ENCODE results near the gene COX7A2. TPM values are rescaled to one million over a fixed set of nuclear protein-coding genes. Genes with fewer than 3 reads are reported as not detected.

Gene COX7A2
- total RNA-seq, 4 donors from 2014 or later, result 94.9 to 246 (median 192) TPM

DNA sequence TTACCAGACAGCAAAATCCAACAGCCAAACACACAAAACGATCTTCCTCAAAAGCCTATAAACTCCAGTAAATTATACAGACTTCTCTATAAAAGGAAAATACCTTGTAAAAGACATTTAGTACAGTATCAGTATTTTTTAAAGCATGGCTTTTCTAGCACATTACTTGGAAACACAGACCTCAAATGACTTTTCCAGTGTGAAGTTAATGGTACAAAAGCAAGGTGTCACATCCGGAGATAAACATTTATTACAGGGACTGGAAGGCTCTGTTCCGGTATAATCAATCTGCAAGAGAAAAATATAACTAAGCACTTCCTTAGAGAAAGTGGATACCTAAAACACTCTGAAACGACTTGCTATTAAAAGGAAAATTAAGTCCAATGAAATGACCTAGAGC, 23.9 kb upstream of the COX7A2 start:
- H3K27ac ChIP-seq, result no peak overlapping the region
- peaks cover 0 to 21% (median 0%) of the 10 kb centered on the region in 3 donors for H3K36me3 ChIP-seq
- no peaks in the 10 kb centered on the region for H3K9me3 ChIP-seq
- no peak overlapping the region for H3K4me3 ChIP-seq
- no peak for DNase-seq
- peaks cover 0 to 16% (median 0%) of the 10 kb centered on the region in 4 donors for H3K4me1 ChIP-seq
- TF ChIP-seq CTCF (IDR thresholded peaks at IDR 0.05), result no peak
- no peak for TF ChIP-seq POLR2A (IDR thresholded peaks at IDR 0.05)
- no peaks in the 10 kb centered on the region for H3K27me3 ChIP-seq

- Histone ChIP-seq H3K9me3 (no peaks in the 10 kb centered on the region), H3K4me1 (peaks cover 0 to 16% (median 0%) of the 10 kb centered on the region in 4 donors), H3K27ac (no peak overlapping the region), H3K27me3 (no peaks in the 10 kb centered on the region), H3K36me3 (peaks cover 0 to 27% (median 0%) of the 10 kb centered on the region in 3 donors), H3K4me3 (no peak overlapping the region)
- TF ChIP-seq CTCF (IDR thresholded peaks at IDR 0.05) (peak; percentile 37 to 86 (median 80)), POLR2A (IDR thresholded peaks at IDR 0.05) (no peak)
- DNase-seq, result no peak
Measured at GRCh38 chr6:75266716-75267291, 23.2 kb upstream of the COX7A2 start.

DNA sequence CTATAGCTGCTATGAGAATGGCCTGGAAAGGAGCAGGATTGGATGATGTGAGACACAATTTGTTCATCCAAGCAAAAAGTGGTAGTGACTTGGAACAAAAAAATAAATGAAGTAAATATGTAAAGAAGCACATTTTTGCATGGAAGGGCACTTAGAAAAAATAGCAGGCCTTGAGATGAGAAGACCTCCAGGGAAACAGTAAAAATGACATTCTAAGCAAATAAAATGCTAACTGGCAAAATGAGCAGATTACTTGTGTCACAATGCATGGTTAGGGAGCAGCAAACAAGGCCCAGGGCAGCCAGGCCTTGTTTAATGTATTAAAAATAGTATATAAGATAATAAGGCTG, 19.8 kb upstream of the COX7A2 start:
- peaks cover 0 to 56% (median 0%) of the 10 kb centered on the region in 3 donors for H3K36me3 ChIP-seq

GRCh38 chr6:75262716-75263400, 19.3 kb upstream of the COX7A2 start:
- H3K4me1 ChIP-seq, result peaks cover 0 to 7% (median 0%) of the 10 kb centered on the region in 4 donors
- no peak for TF ChIP-seq POLR2A (IDR thresholded peaks at IDR 0.05)
- no peaks in the 10 kb centered on the region for H3K9me3 ChIP-seq
- H3K36me3 ChIP-seq, result peaks cover 0 to 59% (median 0%) of the 10 kb centered on the region in 3 donors
- no peak overlapping the region for H3K27ac ChIP-seq
- no peaks in the 10 kb centered on the region for H3K27me3 ChIP-seq
- no peak overlapping the region for H3K4me3 ChIP-seq
- no peak for DNase-seq

More for the DNA sequence above, 19.8 kb upstream of the COX7A2 start:
- no peak for DNase-seq
- H3K9me3 ChIP-seq, result no peaks in the 10 kb centered on the region
- TF ChIP-seq POLR2A (IDR thresholded peaks at IDR 0.05) (no peak), CTCF (IDR thresholded peaks at IDR 0.05) (no peak)
- no peaks in the 10 kb centered on the region for H3K27me3 ChIP-seq
- no peak overlapping the region for H3K4me3 ChIP-seq
- peaks cover 0 to 12% (median 0%) of the 10 kb centered on the region in 4 donors for H3K4me1 ChIP-seq
- no peak overlapping the region for H3K27ac ChIP-seq

DNA sequence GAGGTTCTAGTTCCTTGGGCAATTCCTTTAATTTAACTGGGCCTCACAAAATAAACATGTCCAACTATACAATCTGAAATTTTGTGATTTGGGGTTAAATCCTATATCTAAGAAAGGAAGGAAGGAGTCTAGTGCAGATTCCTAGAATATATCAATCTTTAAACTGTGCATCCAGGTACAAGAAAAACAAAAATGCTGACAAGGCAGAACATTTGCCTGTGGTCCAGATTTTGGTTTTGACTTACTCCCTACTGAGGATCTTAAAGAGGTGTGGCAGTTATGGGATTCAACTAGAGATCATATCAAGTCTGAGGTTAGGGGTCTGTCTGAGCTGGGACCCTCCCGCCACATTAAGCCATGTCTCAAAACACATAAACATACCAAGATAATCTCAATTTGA, 17.7 kb upstream of the COX7A2 start:
- no peaks in the 10 kb centered on the region for H3K9me3 ChIP-seq
- H3K27me3 ChIP-seq, result no peaks in the 10 kb centered on the region
- no peak overlapping the region for H3K4me3 ChIP-seq
- H3K4me1 ChIP-seq, result no peaks in the 10 kb centered on the region
- TF ChIP-seq CTCF (IDR thresholded peaks at IDR 0.05), result no peak
- no peak for TF ChIP-seq POLR2A (IDR thresholded peaks at IDR 0.05)
- DNase-seq, result no peak
- H3K36me3 ChIP-seq, result peaks cover 0 to 67% (median 0%) of the 10 kb centered on the region in 3 donors
- H3K27ac ChIP-seq, result no peak overlapping the region

- H3K27ac ChIP-seq, result no peak overlapping the region
- DNase-seq, result no peak
- H3K4me1 ChIP-seq, result no peaks in the 10 kb centered on the region
- peaks cover 0 to 78% (median 0%) of the 10 kb centered on the region in 3 donors for H3K36me3 ChIP-seq
- no peak overlapping the region for H3K4me3 ChIP-seq
- TF ChIP-seq POLR2A (IDR thresholded peaks at IDR 0.05), result no peak
- TF ChIP-seq CTCF (IDR thresholded peaks at IDR 0.05), result no peak
- no peaks in the 10 kb centered on the region for H3K27me3 ChIP-seq
- H3K9me3 ChIP-seq, result no peaks in the 10 kb centered on the region
Measured at GRCh38 chr6:75257343-75258087, 13.9 kb upstream of the COX7A2 start.
